ENCODE measurements around the gene TTLL12.
A peak's percentile ranks its signal among the peaks of the same experiment; 100 is the strongest.

TTLL12 gene

GRCh38 chr22:43173566-43173965, 13.4 kb downstream of the TTLL12 start:
- DNase-seq (ENCODE audit: low read depth): no peak

- no peak for DNase-seq (ENCODE audit: low read depth)
Measured at GRCh38 chr22:43172191-43172590, 14.7 kb downstream of the TTLL12 start.

GRCh38 chr22:43171607-43172006, 15.3 kb downstream of the TTLL12 start:
- DNase-seq (ENCODE audit: low read depth): no peak

GRCh38 chr22:43171019-43171491, 15.9 kb downstream of the TTLL12 start:
- DNase-seq (ENCODE audit: low read depth): no peak

- no peak for DNase-seq (ENCODE audit: low read depth)
Measured at GRCh38 chr22:43170131-43170480, 16.8 kb downstream of the TTLL12 start.

- DNase-seq (ENCODE audit: low read depth): no peak
Measured at GRCh38 chr22:43169310-43170130, 17.4 kb downstream of the TTLL12 start.

GRCh38 chr22:43168471-43169309, 18.2 kb downstream of the TTLL12 start:
- peak; percentile 65 for DNase-seq (ENCODE audit: low read depth)

GRCh38 chr22:43167001-43167589, 19.8 kb downstream of the TTLL12 start:
- DNase-seq (ENCODE audit: low read depth): no peak

- no peak for DNase-seq (ENCODE audit: low read depth)
Measured at GRCh38 chr22:43166132-43166930, 20.6 kb downstream of the TTLL12 start.

- DNase-seq (ENCODE audit: low read depth): no peak
Measured at GRCh38 chr22:43164636-43165035, 22.3 kb downstream of the TTLL12 start.

- no peak for DNase-seq (ENCODE audit: low read depth)
Measured at GRCh38 chr22:43163241-43163795, 23.6 kb downstream of the TTLL12 start.

- no peak for DNase-seq (ENCODE audit: low read depth)
Measured at GRCh38 chr22:43162412-43163150, 24.4 kb downstream of the TTLL12 start.

- DNase-seq (ENCODE audit: low read depth): no peak
Measured at GRCh38 chr22:43160497-43161126, 26.3 kb downstream of the TTLL12 start.

- no peak for DNase-seq (ENCODE audit: low read depth)
Measured at GRCh38 chr22:43159484-43160178, 27.3 kb downstream of the TTLL12 start.

- DNase-seq (ENCODE audit: low read depth): no peak
Measured at GRCh38 chr22:43158778-43159483, 28.0 kb downstream of the TTLL12 start.

- DNase-seq (ENCODE audit: low read depth): no peak
Measured at GRCh38 chr22:43157874-43158546, 28.9 kb downstream of the TTLL12 start.

- DNase-seq (ENCODE audit: low read depth): no peak
Measured at GRCh38 chr22:43156413-43156812, 30.5 kb downstream of the TTLL12 start.

- no peak for DNase-seq (ENCODE audit: low read depth)
Measured at GRCh38 chr22:43155789-43156188, 31.1 kb downstream of the TTLL12 start.
